Measurements from ENCODE around the gene ARHGAP21. TPM values are rescaled to one million over a fixed set of nuclear protein-coding genes. Genes with fewer than 3 reads are reported as not detected.

Gene ARHGAP21
- total and polyA plus RNA-seq, 2 donors (not counting 1 experiment from before 2014, with no cell fraction given), result 5.3 to 25.5 TPM

DNA sequence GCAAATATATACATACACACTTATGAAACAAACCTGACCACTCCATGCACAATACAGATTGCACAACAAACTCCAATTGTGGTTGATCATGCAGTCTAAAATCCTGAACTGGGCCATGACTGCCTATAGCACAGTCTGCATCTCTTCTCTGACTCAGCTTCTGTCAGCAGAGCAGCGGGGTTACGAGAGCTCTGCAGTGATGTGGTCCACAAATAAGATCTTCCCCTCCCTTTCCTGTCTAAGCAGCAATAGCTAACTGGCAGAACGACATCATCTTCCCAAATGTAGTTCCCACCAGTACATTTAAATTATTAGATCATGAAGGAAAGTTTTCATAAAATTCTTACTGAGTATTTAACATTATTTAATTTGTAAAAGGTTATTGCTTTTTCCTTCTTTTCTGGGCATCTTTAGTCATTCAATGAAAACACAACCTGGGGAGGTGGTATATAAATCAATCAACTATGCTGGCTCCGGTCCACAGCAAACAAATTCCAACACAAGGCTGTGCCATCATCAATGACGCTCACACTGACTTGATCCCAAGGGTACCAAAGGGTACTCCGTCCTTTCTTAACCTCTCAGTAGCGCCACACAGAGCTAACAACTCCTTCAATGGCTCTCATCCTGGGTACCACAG is 17.1 kb downstream of the ARHGAP21 start:
- no peak for DNase-seq
- H4K20me1 ChIP-seq (ENCODE audit: control insufficient read depth, insufficient read depth, low read length, poor library complexity, severe bottlenecking), result no peaks in the 10 kb centered on the region
- no peak overlapping the region for H3K9ac ChIP-seq (ENCODE audit: low read length)
- H3K27me3 ChIP-seq (replicated peaks in 1 of 4; ENCODE audit: control extremely low read depth in 1 of 4, control insufficient read depth in 3 of 4, insufficient read depth in 4 of 4, low read length in 3 of 4), result peaks cover 0 to 3% (median 0%) of the 10 kb centered on the region in 4 experiments
- no peak overlapping the region for H3K4me2 ChIP-seq (replicated peaks; ENCODE audit: low read depth, low read length, poor library complexity, severe bottlenecking)
- TF ChIP-seq, protein P1, sequence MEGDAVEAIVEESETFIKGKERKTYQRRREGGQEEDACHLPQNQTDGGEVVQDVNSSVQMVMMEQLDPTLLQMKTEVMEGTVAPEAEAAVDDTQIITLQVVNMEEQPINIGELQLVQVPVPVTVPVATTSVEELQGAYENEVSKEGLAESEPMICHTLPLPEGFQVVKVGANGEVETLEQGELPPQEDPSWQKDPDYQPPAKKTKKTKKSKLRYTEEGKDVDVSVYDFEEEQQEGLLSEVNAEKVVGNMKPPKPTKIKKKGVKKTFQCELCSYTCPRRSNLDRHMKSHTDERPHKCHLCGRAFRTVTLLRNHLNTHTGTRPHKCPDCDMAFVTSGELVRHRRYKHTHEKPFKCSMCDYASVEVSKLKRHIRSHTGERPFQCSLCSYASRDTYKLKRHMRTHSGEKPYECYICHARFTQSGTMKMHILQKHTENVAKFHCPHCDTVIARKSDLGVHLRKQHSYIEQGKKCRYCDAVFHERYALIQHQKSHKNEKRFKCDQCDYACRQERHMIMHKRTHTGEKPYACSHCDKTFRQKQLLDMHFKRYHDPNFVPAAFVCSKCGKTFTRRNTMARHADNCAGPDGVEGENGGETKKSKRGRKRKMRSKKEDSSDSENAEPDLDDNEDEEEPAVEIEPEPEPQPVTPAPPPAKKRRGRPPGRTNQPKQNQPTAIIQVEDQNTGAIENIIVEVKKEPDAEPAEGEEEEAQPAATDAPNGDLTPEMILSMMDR (IDR thresholded peaks at IDR 0.05), result no peak
- no peak for TF ChIP-seq EZH2 (IDR thresholded peaks at IDR 0.05; ENCODE audit: borderline replicate concordance, insufficient read depth, low read depth, low read length, poor library complexity, severe bottlenecking)
- H3K9me3 Mint-ChIP-seq (ENCODE audit: insufficient read depth), result no peaks in the 10 kb centered on the region
- intact Hi-C loops (cut with micrococcal nuclease), result no loop called here
- H3K79me2 ChIP-seq (ENCODE audit: control insufficient read depth, insufficient read depth, low read length), result no peaks in the 10 kb centered on the region
- H3K27ac ChIP-seq (ENCODE audit: low read length in 2 of 2), result no peak overlapping the region
- CTCF ChIA-PET, result no interaction called here
- H3K4me1 Mint-ChIP-seq, result peaks cover 3% of the 10 kb centered on the region
- no peak overlapping the region for H3K4me3 ChIP-seq (ENCODE audit: control extremely low read depth in 1 of 5, extremely low read depth in 1 of 5, insufficient read depth in 1 of 5, low read depth in 2 of 5, low read length in 4 of 5)
- no peaks in the 10 kb centered on the region for H3K36me3 ChIP-seq (replicated peaks in 1 of 2; ENCODE audit: control extremely low read depth in 1 of 2, control insufficient read depth in 1 of 2, extremely low read depth in 1 of 2, insufficient read depth in 2 of 2, low read length in 1 of 2)
- no peak overlapping the region for H2AFZ ChIP-seq (ENCODE audit: insufficient read depth, low read depth, low read length, poor library complexity, severe bottlenecking)
- no peak overlapping the region for H3K27ac Mint-ChIP-seq
- no peaks in the 10 kb centered on the region for H3K4me1 ChIP-seq (ENCODE audit: control insufficient read depth in 2 of 2, insufficient read depth in 2 of 2, low read length in 2 of 2)
- POLR2A ChIA-PET, result no interaction called here
- ATAC-seq (ENCODE audit: low read depth), result no peak
- no peak overlapping the region for H3K4me3 Mint-ChIP-seq
- H3K27me3 Mint-ChIP-seq, result no peaks in the 10 kb centered on the region
- WGBS (ENCODE audit: insufficient coverage), result 96% methylated on average over 3 of the region's 7 CpGs
- no peaks in the 10 kb centered on the region for H3K9me3 ChIP-seq (ENCODE audit: control extremely low read depth in 1 of 3, control insufficient read depth in 2 of 3, insufficient read depth in 1 of 3, low read length in 2 of 3)

DNA sequence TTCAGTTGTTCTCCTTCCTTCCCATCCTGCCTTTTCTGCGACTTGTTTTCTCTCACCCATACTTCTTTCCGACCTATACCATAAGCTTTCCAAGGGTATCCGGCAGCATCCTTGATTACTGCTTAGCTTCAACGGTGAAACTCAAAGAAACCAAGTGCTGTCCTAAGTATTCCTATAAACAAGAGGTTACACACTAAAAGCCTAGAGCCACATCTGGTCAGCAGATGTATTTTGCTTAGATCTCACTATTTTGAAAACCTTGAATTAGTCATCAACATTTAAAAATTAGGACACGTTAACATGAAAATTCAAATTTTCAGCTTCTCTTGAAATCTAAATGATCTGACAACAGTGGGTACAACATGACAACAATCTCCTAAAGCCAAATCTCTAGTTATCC is 20.0 kb downstream of the ARHGAP21 start:
- Histone ChIP-seq H3K4me2 (replicated peaks; ENCODE audit: low read depth, low read length, poor library complexity, severe bottlenecking) (no peak overlapping the region), H3K27me3 (replicated peaks in 1 of 4; ENCODE audit: control extremely low read depth in 1 of 4, control insufficient read depth in 3 of 4, insufficient read depth in 4 of 4, low read length in 3 of 4) (peaks cover 0 to 3% (median 0%) of the 10 kb centered on the region in 4 experiments), H3K36me3 (replicated peaks in 1 of 2; ENCODE audit: control extremely low read depth in 1 of 2, control insufficient read depth in 1 of 2, extremely low read depth in 1 of 2, insufficient read depth in 2 of 2, low read length in 1 of 2) (no peaks in the 10 kb centered on the region), H4K20me1 (ENCODE audit: control insufficient read depth, insufficient read depth, low read length, poor library complexity, severe bottlenecking) (no peaks in the 10 kb centered on the region), H3K79me2 (ENCODE audit: control insufficient read depth, insufficient read depth, low read length) (no peaks in the 10 kb centered on the region), H3K4me1 (ENCODE audit: control insufficient read depth in 2 of 2, insufficient read depth in 2 of 2, low read length in 2 of 2) (no peaks in the 10 kb centered on the region), H3K27ac (ENCODE audit: low read length in 2 of 2) (no peak overlapping the region), H3K4me3 (ENCODE audit: control extremely low read depth in 1 of 5, extremely low read depth in 1 of 5, insufficient read depth in 1 of 5, low read depth in 2 of 5, low read length in 4 of 5) (no peak overlapping the region), H2AFZ (ENCODE audit: insufficient read depth, low read depth, low read length, poor library complexity, severe bottlenecking) (no peak overlapping the region), H3K9ac (ENCODE audit: low read length) (no peak overlapping the region), H3K9me3 (ENCODE audit: control extremely low read depth in 1 of 3, control insufficient read depth in 2 of 3, insufficient read depth in 1 of 3, low read length in 2 of 3) (no peaks in the 10 kb centered on the region)
- 93% methylated on average over 5 of the region's 5 CpGs for WGBS (ENCODE audit: insufficient coverage)
- Mint-ChIP-seq H3K4me3 (no peak overlapping the region), H3K9me3 (ENCODE audit: insufficient read depth) (no peaks in the 10 kb centered on the region), H3K4me1 (peaks cover 7% of the 10 kb centered on the region), H3K27me3 (no peaks in the 10 kb centered on the region), H3K27ac (no peak overlapping the region)
- ATAC-seq (ENCODE audit: low read depth) (no peak), DNase-seq (no peak)
- intact Hi-C loops (cut with micrococcal nuclease), result no loop called here
- CTCF ChIA-PET, result no interaction called here
- TF ChIP-seq, protein P1 (IDR thresholded peaks at IDR 0.05), result no peak
- TF ChIP-seq EZH2 (IDR thresholded peaks at IDR 0.05; ENCODE audit: borderline replicate concordance, insufficient read depth, low read depth, low read length, poor library complexity, severe bottlenecking), result no peak
- POLR2A ChIA-PET, result no interaction called here

Data from B cell (primary cell).